HG03097 (cell line): ENCODE results near the gene CLCN1.
A peak's percentile ranks its signal among the peaks of the same experiment; 100 is the strongest.

Source experiments
- ATAC-seq: cut with Tn5 transposase; IDR thresholded peaks from one replicate; pipeline ENCODE4 v1.9.1; 2021; ENCODE audit not compliant: unreplicated experiment, low FRiP score

Gene CLCN1

GRCh38 chr7:143329471-143330170, 13.7 kb downstream of the CLCN1 start:
- no peak for ATAC-seq

- ATAC-seq, result no peak
These were observed 15.4 kb downstream of the CLCN1 start for GRCh38 chr7:143331179-143331801.

GRCh38 chr7:143334244-143334643, 18.3 kb downstream of the CLCN1 start:
- ATAC-seq, result no peak

GRCh38 chr7:143337216-143337615, 21.3 kb downstream of the CLCN1 start:
- no peak for ATAC-seq

- no peak for ATAC-seq
These were observed 25.9 kb downstream of the CLCN1 start for GRCh38 chr7:143341842-143342241.

- no peak for ATAC-seq
These were observed 27.7 kb downstream of the CLCN1 start for GRCh38 chr7:143343596-143343995.

- ATAC-seq, result peak; percentile 82
These were observed 29.6 kb downstream of the CLCN1 start for GRCh38 chr7:143345428-143345900.

- ATAC-seq, result no peak
These were observed 30.1 kb downstream of the CLCN1 start for GRCh38 chr7:143346018-143346417.

GRCh38 chr7:143347950-143348349, 32.0 kb downstream of the CLCN1 start:
- ATAC-seq, result no peak

- no peak for ATAC-seq
These were observed 35.1 kb downstream of the CLCN1 start for GRCh38 chr7:143351060-143351459.

GRCh38 chr7:143351574-143351973, 35.7 kb downstream of the CLCN1 start:
- ATAC-seq, result no peak

GRCh38 chr7:143352531-143353002, 36.7 kb downstream of the CLCN1 start:
- ATAC-seq, result no peak

GRCh38 chr7:143354376-143354775, 38.5 kb downstream of the CLCN1 start:
- ATAC-seq, result no peak

GRCh38 chr7:143354965-143355364, 39.1 kb downstream of the CLCN1 start:
- no peak for ATAC-seq

GRCh38 chr7:143355450-143356385, 39.8 kb downstream of the CLCN1 start:
- ATAC-seq, result no peak

GRCh38 chr7:143356414-143357050, 40.6 kb downstream of the CLCN1 start:
- no peak for ATAC-seq

GRCh38 chr7:143358626-143359025, 42.7 kb downstream of the CLCN1 start:
- ATAC-seq, result no peak

- ATAC-seq, result no peak
These were observed 44.0 kb downstream of the CLCN1 start for GRCh38 chr7:143359771-143360353.

GRCh38 chr7:143360788-143361551, 45.1 kb downstream of the CLCN1 start:
- ATAC-seq, result no peak
